GM20000 (cell line): Measurements from ENCODE around the gene C10orf95.
"Not testable (repeated sequence)": the region's sequence is repeated elsewhere in the genome, so short reads cannot be mapped to it uniquely, and the experiment has no call there.

Experiments used
- DNase-seq: peaks from one replicate; pipeline ENCODE4 v3.0.0; 2012; ENCODE audit warnings: low spot score
- TF ChIP-seq, protein P1 (sequence below): IDR thresholded peaks from 2 replicates; pipeline ENCODE4 v1.5.1; 2012; ENCODE audit warnings: mild to moderate bottlenecking, control low read depth; ENCODE audit errors: extremely low read depth, missing control alignments

The C10orf95 gene

DNA sequence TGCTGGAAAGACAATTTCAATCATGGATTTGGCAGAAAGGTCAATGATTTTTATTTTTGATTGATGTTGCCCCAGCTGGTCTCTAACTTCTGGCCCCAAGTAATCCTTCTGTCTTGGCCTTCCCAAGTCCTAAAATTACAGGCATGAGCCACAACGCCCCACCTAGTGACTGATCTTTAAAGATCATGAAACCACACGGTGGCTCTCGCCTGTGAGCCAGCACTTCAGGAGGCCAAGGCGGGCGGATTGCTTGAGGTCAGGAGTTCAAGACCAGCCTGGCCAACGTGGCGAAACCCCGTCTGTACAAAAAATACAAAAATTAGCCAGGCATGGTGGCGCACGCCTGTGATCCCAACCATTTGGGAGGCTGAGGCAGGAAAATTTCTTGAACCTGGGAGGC is 12.6 kb upstream of the C10orf95 start:
- no peak for DNase-seq
- TF ChIP-seq, protein P1, sequence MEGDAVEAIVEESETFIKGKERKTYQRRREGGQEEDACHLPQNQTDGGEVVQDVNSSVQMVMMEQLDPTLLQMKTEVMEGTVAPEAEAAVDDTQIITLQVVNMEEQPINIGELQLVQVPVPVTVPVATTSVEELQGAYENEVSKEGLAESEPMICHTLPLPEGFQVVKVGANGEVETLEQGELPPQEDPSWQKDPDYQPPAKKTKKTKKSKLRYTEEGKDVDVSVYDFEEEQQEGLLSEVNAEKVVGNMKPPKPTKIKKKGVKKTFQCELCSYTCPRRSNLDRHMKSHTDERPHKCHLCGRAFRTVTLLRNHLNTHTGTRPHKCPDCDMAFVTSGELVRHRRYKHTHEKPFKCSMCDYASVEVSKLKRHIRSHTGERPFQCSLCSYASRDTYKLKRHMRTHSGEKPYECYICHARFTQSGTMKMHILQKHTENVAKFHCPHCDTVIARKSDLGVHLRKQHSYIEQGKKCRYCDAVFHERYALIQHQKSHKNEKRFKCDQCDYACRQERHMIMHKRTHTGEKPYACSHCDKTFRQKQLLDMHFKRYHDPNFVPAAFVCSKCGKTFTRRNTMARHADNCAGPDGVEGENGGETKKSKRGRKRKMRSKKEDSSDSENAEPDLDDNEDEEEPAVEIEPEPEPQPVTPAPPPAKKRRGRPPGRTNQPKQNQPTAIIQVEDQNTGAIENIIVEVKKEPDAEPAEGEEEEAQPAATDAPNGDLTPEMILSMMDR, result no peak

DNA sequence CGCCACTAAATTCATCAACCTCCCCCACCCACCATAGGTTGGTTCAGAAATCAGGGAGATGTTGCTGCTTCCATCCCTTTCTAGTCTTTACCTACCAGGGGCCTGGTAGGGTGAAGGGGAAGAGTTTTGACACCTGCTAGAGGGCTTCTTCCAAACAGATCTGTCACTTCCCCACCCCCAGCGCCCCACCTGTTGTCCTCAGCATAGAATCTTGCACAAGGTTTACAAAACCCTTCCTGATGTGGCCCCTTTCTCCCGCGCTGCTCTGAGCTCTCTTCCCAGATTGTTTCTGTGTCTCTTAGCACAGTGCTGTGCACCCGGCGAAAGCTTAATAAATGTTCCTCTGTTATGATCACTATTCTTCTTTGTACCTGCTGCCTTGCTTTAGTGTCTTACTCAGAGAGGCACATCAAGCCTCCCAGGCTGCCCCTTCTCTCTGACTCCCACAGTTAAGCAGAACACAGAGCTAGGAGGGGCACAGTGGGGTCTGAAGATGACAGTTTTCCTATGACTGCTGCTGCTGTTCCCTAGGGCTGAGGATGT is 11.2 kb upstream of the C10orf95 start:
- TF ChIP-seq, protein P1, result no peak
- DNase-seq, result no peak

DNA sequence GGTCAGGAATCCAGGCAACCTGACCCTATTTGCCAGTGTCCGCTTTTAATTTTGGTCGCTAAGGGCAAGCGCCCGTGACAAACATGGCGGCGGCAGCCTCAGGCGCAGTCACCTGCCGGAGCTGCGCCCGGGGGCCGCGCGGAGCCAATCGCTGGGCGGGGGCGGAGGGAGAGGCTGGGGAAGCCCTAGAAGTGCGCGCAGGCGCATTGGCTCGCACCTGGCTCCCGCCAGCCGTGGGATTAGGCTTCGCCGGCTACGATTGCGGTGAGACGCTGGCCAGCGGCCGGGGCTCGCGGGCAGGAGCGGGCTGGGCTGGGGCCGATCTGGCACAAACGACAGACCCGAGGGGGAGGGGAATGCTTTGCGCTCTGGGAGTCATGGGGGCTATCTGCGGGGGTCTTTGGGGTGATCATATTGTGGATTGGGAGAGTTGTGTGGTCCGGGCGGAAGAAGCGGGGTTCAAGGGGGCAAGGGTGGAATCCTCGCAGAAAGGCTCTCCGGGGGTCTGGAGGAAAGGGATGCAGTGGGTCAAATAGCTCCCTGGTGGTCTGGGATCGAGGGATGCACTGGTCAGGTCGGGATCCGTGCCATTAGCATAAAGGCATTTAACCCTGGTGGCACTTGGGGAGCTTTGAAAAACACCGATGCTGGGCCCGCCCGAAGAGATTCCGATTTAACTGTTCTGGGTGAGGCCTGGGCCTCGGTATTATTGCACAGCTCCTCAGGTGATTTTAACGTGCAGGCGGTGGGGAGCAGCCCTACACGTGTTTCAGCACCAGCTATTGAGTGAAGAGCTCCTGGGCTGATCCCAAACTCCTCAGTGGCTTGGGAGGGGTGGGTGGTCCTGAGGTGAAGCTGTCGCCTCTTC is 10.1 kb upstream of the C10orf95 start:
- DNase-seq, result peak; percentile 98
- TF ChIP-seq, protein P1, result no peak

DNA sequence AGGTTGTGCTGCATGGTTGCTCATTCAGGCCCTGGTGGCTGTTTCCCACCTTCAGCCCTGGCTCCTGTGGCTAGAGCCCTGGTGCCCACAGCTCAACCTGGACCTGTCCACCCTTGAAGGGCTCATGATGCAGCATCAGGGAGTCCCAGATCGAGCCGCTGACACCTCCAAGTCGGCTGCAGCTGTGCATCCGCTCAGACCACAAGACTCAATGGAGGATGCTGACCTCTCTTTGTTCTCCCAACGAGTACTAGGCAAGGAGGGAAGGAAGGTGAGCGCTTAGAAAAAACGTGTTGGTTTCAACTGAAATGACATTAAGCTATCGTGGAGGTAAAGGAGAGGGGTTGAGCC is 9.5 kb upstream of the C10orf95 start:
- TF ChIP-seq, protein P1, result no peak
- DNase-seq, result no peak

DNA sequence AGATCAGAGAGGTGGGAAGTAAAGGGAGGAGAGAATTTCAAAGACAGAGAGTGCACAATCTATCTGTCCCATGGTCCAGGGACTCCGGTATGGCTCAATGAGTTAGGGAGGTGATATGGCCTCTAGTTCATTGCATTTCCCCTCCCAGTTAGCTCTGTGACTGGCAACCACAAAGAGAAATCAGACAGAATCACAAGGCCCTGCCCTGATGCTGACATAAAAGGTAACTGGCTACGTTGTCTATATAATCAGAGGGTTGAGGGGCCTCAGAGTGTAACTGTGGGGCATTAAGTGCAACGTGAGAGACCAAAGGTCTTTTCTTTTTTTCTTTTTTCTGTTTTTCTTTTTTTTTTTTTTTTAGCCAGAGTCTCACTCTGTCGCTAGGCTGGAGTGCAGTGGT is 7.3 kb upstream of the C10orf95 start:
- DNase-seq, result no peak
- TF ChIP-seq, protein P1, result no peak

DNA sequence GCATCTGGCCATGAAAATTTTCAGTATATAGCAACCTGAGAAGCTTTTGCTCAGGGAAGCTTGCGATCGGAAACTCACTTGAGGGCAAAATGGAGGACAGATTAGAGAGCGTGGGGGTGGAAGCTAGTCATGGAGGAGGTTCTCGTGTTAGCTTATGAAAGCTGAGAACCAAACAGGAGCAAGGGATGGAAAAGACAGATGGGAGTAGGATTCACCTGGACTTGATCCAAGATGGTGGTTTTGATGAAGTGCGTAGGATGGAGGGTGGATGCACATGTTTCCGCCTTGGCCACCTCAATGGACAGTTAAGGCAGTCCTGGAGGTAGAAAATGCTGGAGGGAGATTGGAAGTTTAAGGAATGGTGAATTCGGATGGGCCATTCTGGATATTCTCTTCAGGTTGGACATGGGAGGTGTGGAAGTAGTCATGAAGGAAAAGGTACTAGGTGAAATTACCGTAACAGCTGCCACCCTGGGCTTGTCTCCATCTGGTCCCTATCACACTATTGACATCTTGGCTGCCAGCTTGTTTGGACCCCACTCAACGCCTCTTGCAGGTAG is 6.3 kb upstream of the C10orf95 start:
- TF ChIP-seq, protein P1, result no peak
- DNase-seq, result no peak

DNA sequence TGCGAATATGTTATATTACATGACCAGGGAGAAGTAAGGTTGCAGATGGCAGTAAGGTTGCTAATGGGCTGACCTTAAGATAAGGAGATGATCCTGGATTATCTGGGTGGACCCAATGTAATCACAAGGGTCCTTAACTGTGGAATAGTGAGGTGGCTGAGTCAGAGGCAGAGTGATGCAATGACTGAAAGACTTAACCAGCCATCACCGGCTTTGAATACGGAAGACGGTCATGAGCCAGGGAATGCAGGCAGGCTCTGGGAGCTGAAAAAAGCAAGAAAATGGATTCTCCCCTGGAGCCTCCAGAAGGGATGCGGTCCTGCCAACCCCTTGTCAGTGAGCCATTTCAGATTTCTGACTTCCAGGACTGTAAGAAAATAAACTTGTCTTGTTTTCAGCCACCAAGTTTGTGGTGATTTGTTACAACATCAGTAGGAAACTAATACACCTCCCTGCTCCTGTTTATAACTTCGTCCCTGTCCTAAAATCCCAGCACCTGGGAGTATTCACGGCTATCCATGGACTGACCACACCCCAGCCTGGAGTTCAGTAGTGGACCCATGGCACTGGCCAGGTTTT is 4.6 kb upstream of the C10orf95 start:
- DNase-seq, result no peak
- TF ChIP-seq, protein P1, result no peak

DNA sequence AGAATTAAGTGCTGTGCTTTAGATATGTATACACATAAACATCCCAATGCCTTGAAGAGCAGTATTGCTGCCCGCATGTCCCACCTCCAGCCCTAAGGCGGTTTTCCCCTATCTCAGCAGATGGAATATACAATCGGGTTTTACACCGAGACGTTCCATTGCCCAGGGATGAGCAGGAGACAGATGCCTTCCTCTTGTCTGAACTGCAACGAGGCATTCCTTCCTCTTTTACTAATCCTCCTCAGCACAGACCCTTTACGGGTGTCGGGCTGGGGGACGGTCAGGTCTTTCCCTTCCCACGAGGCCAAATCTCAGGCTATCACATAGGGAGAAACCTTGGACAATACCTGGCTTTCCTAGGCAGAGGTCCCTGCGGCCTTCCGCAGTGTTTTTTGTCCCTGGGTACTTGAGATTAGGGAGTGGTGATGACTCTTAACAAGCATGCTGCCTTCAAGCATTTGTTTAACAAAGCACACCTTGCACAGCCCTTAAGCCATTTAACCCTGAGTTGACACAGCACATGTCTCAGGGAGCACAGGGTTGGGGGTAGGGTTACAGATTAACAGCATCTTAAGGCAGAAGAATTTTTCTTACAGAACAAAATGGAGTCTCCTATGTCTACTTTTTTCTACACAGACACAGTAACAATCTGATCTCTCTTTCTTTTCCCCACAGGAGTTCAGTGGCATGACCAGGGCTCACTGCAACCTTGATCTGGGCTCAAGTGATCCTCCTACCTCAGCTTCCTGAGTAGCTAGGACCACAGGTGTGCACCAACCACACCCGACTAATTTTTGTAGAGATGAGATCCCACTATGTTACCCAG is 3.5 kb upstream of the C10orf95 start:
- not testable (repeated sequence) for DNase-seq
